OCI-LY7 (cell line): ENCODE results near the gene ZNF469.

Experiments used
- EZH2phosphoT487 ChIP-seq: fragments of 200-600 bp; sonication (generic); IDR thresholded peaks from 2 replicates; pipeline ENCODE4 v1.6.1; 2018; ENCODE audit warnings: low read depth, borderline replicate concordance, mild to moderate bottlenecking, mixed run types, antibody characterized with exemption, low read length, moderate library complexity, mixed read lengths
- TF ChIP-seq, protein P1 (sequence below): fragments of 200-600 bp; sonication (generic); conservative IDR thresholded peaks from 2 replicates; pipeline ENCODE4 v1.5.1; 2014; ENCODE audit warnings: mild to moderate bottlenecking, antibody characterized with exemption, low read length, moderate library complexity, mixed read lengths

- TF ChIP-seq, protein P1, sequence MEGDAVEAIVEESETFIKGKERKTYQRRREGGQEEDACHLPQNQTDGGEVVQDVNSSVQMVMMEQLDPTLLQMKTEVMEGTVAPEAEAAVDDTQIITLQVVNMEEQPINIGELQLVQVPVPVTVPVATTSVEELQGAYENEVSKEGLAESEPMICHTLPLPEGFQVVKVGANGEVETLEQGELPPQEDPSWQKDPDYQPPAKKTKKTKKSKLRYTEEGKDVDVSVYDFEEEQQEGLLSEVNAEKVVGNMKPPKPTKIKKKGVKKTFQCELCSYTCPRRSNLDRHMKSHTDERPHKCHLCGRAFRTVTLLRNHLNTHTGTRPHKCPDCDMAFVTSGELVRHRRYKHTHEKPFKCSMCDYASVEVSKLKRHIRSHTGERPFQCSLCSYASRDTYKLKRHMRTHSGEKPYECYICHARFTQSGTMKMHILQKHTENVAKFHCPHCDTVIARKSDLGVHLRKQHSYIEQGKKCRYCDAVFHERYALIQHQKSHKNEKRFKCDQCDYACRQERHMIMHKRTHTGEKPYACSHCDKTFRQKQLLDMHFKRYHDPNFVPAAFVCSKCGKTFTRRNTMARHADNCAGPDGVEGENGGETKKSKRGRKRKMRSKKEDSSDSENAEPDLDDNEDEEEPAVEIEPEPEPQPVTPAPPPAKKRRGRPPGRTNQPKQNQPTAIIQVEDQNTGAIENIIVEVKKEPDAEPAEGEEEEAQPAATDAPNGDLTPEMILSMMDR, result no peak
- TF ChIP-seq EZH2phosphoT487, result no peak
Observed at GRCh38 chr16:88390265-88390664, 7.5 kb downstream of the ZNF469 start.
